WERI-Rb-1 (cell line): ENCODE measurements around the gene CAMK1.

Source experiments
- DNase-seq: peaks from one replicate; pipeline ENCODE4 v3.0.0-alpha.2; 2020
- H3K27ac ChIP-seq: fragments of 250-450 bp; sonication (Bioruptor Pico); 2 replicates; pipeline ENCODE4 v1.5.1; 2020; ENCODE audit warnings: mild to moderate bottlenecking, moderate library complexity
- H3K27me3 ChIP-seq: fragments of 250-450 bp; sonication (Bioruptor Pico); 2 replicates; pipeline ENCODE4 v1.5.1; 2021; ENCODE audit warnings: mild to moderate bottlenecking, low read depth, moderate library complexity; ENCODE audit not compliant: insufficient read depth, severe bottlenecking
- H3K36me3 ChIP-seq: fragments of 250-450 bp; sonication (Bioruptor Pico); 2 replicates; pipeline ENCODE4 v1.5.1; 2020; ENCODE audit warnings: mild to moderate bottlenecking, moderate library complexity
- H3K4me3 ChIP-seq: 2 replicates; pipeline ENCODE4 v1.5.1; 2011; ENCODE audit warnings: low read depth, mild to moderate bottlenecking, control low read depth, low read length
- H3K9me3 ChIP-seq: fragments of 250-450 bp; sonication (Bioruptor Pico); 2 replicates; pipeline ENCODE4 v1.5.1; 2021; ENCODE audit warnings: mild to moderate bottlenecking, moderate library complexity; ENCODE audit not compliant: severe bottlenecking
- CTCF ChIP-seq: IDR thresholded peaks from 2 replicates; pipeline ENCODE4 v1.5.1; 2011; ENCODE audit warnings: low read depth, mild to moderate bottlenecking, control low read depth, inconsistent platforms, low read length

The CAMK1 gene

GRCh38 chr3:9810846-9811245 is 41.1 kb upstream of the CAMK1 start:
- H3K36me3 ChIP-seq = peaks cover 3% of the 10 kb centered on the region
- no peak for DNase-seq
- no peak for TF ChIP-seq CTCF
- H3K9me3 ChIP-seq = no peaks in the 10 kb centered on the region
- no peaks in the 10 kb centered on the region for H3K27me3 ChIP-seq
- peak overlapping the region; percentile 68; the same call in 1 of the 2 replicates for H3K4me3 ChIP-seq
- H3K27ac ChIP-seq = peak overlapping the region; percentile 86

GRCh38 chr3:9810433-9810770 is 40.7 kb upstream of the CAMK1 start:
- peaks cover 7% of the 10 kb centered on the region for H3K36me3 ChIP-seq
- H3K4me3 ChIP-seq = peak overlapping the region; percentile 68
- TF ChIP-seq CTCF = no peak
- no peaks in the 10 kb centered on the region for H3K9me3 ChIP-seq
- peak overlapping the region; percentile 86 for H3K27ac ChIP-seq
- H3K27me3 ChIP-seq = no peaks in the 10 kb centered on the region
- no peak for DNase-seq

- no peaks in the 10 kb centered on the region for H3K9me3 ChIP-seq
- peak within 1 kb of the TSS; percentile 68 for H3K4me3 ChIP-seq
- H3K36me3 ChIP-seq = peaks cover 13% of the 10 kb centered on the region
- DNase-seq = peak; percentile 79
- peak within 1 kb of the TSS; percentile 86 for H3K27ac ChIP-seq
- TF ChIP-seq CTCF = no peak
- H3K27me3 ChIP-seq = no peaks in the 10 kb centered on the region
These were observed 40.1 kb upstream of the CAMK1 start, which contains the start of gene TTLL3 for GRCh38 chr3:9809615-9810432. TSS of gene TTLL3 (plus strand) at chr3:9810262. CDS start at chr3:9810662, 400 bp downstream.

GRCh38 chr3:9809239-9809614 is 39.5 kb upstream of the CAMK1 start:
- Histone ChIP-seq H3K36me3 (peaks cover 19% of the 10 kb centered on the region), H3K27me3 (no peaks in the 10 kb centered on the region), H3K9me3 (no peaks in the 10 kb centered on the region), H3K27ac (peak overlapping the region; percentile 86), H3K4me3 (peak overlapping the region; percentile 68)
- no peak for TF ChIP-seq CTCF
- DNase-seq = peak; percentile 44

GRCh38 chr3:9808345-9809037 is 38.7 kb upstream of the CAMK1 start:
- DNase-seq = peak; percentile 71
- Histone ChIP-seq H3K27ac (peak overlapping the region; percentile 86), H3K4me3 (no peak overlapping the region), H3K9me3 (no peaks in the 10 kb centered on the region), H3K36me3 (peaks cover 26% of the 10 kb centered on the region), H3K27me3 (no peaks in the 10 kb centered on the region)
- TF ChIP-seq CTCF = peak; percentile 65
